Caco-2 (cell line): ENCODE results near the gene PYGO2. TPM values are rescaled to one million over a fixed set of nuclear protein-coding genes. Genes with fewer than 3 reads are reported as not detected.

Experiments used
- Bru-seq: library from RNA; stranded (reverse); fragments of 400-500 nt; gene quantifications from one replicate; lab custom pipeline; 2021; lab: Mats Ljungman, UMichigan
- BruChase-seq, 2 experiments: library from RNA; stranded (reverse); fragments of 400-500 nt; gene quantifications; one replicate each; lab custom pipeline; 2021; lab: Mats Ljungman, UMichigan
- BruUV-seq: library from RNA; stranded (reverse); fragments of 400-500 nt; replicated peaks from 2 replicates; lab custom pipeline; 2021; lab: Mats Ljungman, UMichigan
- CTCF ChIA-PET: fragments of 300-600 bp; sonication (Branson Sonifier 250); formaldehyde crosslinking; loops from one replicate; lab custom pipeline; 2022; ENCODE audit warnings: antibody characterized with exemption; lab: Charles Lee
- POLR2A ChIA-PET: fragments of 300-600 bp; sonication (Branson Sonifier 250); formaldehyde crosslinking; loops from one replicate; lab custom pipeline; 2022; ENCODE audit warnings: antibody characterized with exemption; lab: Charles Lee
- DNase-seq, 2 experiments: peaks; one replicate each; pipeline versions ENCODE4 v3.0.0 to v3.0.0-alpha.2; 2020 to 2022
- H3K27me3 ChIP-seq: replicated peaks from 2 replicates; pipeline ENCODE4 v1.6.0; 2011; ENCODE audit warnings: low read length; ENCODE audit not compliant: control insufficient read depth, insufficient read depth
- H3K36me3 ChIP-seq: 2 replicates; pipeline ENCODE4 v1.5.1; 2011; ENCODE audit warnings: low read length; ENCODE audit not compliant: control insufficient read depth, insufficient read depth
- H3K4me1 ChIP-seq: fragments of 250-450 bp; sonication (Bioruptor Pico); 2 replicates; pipeline ENCODE4 v1.5.1; 2020; ENCODE audit warnings: mild to moderate bottlenecking
- H3K4me3 ChIP-seq: 2 replicates; pipeline ENCODE4 v1.5.1; 2011; ENCODE audit warnings: low read depth, mild to moderate bottlenecking, control low read depth, low read length
- H3K9me3 ChIP-seq: fragments of 250-450 bp; sonication (Bioruptor Pico); 2 replicates; pipeline ENCODE4 v1.5.1; 2020; ENCODE audit warnings: mild to moderate bottlenecking, moderate library complexity
- H3K27ac Mint-ChIP-seq: one replicate; pipeline ENCODE4 v1.8.0; 2022; ENCODE audit warnings: mixed read lengths; ENCODE audit not compliant: unreplicated experiment
- H3K27me3 Mint-ChIP-seq: one replicate; pipeline ENCODE4 v1.8.0; 2022; ENCODE audit warnings: mixed read lengths; ENCODE audit not compliant: insufficient read depth, unreplicated experiment
- H3K36me3 Mint-ChIP-seq: one replicate; pipeline ENCODE4 v1.8.0; 2022; ENCODE audit warnings: mild to moderate bottlenecking, mixed read lengths; ENCODE audit not compliant: insufficient read depth, unreplicated experiment
- H3K4me1 Mint-ChIP-seq: one replicate; pipeline ENCODE4 v1.8.0; 2022; ENCODE audit warnings: low read depth, mixed read lengths; ENCODE audit not compliant: unreplicated experiment
- H3K4me3 Mint-ChIP-seq: one replicate; pipeline ENCODE4 v1.8.0; 2022; ENCODE audit warnings: mild to moderate bottlenecking, moderate library complexity, mixed read lengths; ENCODE audit not compliant: unreplicated experiment
- H3K9me3 Mint-ChIP-seq: one replicate; pipeline ENCODE4 v1.8.0; 2022; ENCODE audit warnings: mixed read lengths; ENCODE audit not compliant: unreplicated experiment
- CTCF ChIP-seq, 2 experiments: fragments of 200-600 bp in 1 of 2; IDR thresholded peaks; 1 replicate in 1 of 2; 2 replicates in 1 of 2; pipeline versions ENCODE4 v1.5.1 to v1.8.0; 2011 to 2022; ENCODE audit warnings: antibody characterized with exemption in 1 of 2, control low read depth in 1 of 2, inconsistent platforms in 1 of 2, low read depth in 1 of 2, low read length in 1 of 2, mild to moderate bottlenecking in 1 of 2, moderate library complexity in 1 of 2; ENCODE audit not compliant: insufficient read depth in 1 of 2, severe bottlenecking in 1 of 2, unreplicated experiment in 1 of 2
- intact Hi-C: fragments of 100-400 bp; cut with micrococcal nuclease; formaldehyde crosslinking; loops from one replicate; pipeline ENCODE4 v1.10.0; 2022; ENCODE audit not compliant: unreplicated experiment
- long read RNA-seq: library from polyadenylated mRNA; stranded (forward); transcript quantifications from one replicate; pipeline ENCODE4 v2.0.0, GENCODE V29; 2022
- total RNA-seq: library from RNA; stranded (reverse); gene quantifications from 2 replicates; pipeline ENCODE4 v1.2.3, GENCODE V29; 2022

Gene PYGO2
- total RNA-seq (34.1 and 34.9 TPM in 2 replicates), Bru-seq, nascent RNA (percentile 85 among the genes with signal in this experiment), BruChase-seq, experiment 1, labeled RNA remaining after a 2-hour chase (percentile 97 among the genes with signal in this experiment), BruChase-seq, experiment 2, labeled RNA remaining after a 6-hour chase (percentile 90 among the genes with signal in this experiment)
- long read RNA-seq, transcript PYGO2-202 (3 exons, 3,146 nt): major isoform, 19 of 31 reads
- long read RNA-seq, partial matches to known transcripts: 1 of 31 reads
- long read RNA-seq, other reads (novel, unspliced or antisense): 10 of 31 reads

- intact Hi-C loops: loop anchor here (1.0 kb wide), 3 partner anchors 11 to 39 kb away; no protein-coding TSS in a partner anchor
- CTCF ChIA-PET: interaction anchor here (0.6 to 1.6 kb wide), 11 partner anchors 9 to 124 kb away, joined by 3 to 17 read pairs (median 6); partner anchors contain the start of genes CKS1B and FLAD1
- peaks cover 14% of the 10 kb centered on the region for H3K4me1 ChIP-seq
- peaks cover 58% of the 10 kb centered on the region for H3K36me3 Mint-ChIP-seq
- BruUV-seq: no TSS peak
- peaks cover 18% of the 10 kb centered on the region for H3K4me1 Mint-ChIP-seq
- peak within 1 kb of the TSS; percentile 88 for H3K4me3 Mint-ChIP-seq
- TF ChIP-seq CTCF (IDR thresholded peaks at IDR 0.05; ENCODE audit: insufficient read depth in 1 of 2, low read depth in 1 of 2, low read length in 1 of 2, severe bottlenecking in 1 of 2, unreplicated experiment in 1 of 2): peak; percentile 23 to 55
- no peaks in the 10 kb centered on the region for H3K27me3 Mint-ChIP-seq
- no peaks in the 10 kb centered on the region for H3K27me3 ChIP-seq
- peak within 1 kb of the TSS; percentile 81 for H3K27ac Mint-ChIP-seq
- no peaks in the 10 kb centered on the region for H3K9me3 ChIP-seq
- peak within 1 kb of the TSS; percentile 95 for H3K4me3 ChIP-seq
- POLR2A ChIA-PET: interaction anchor here (0.5 to 2.1 kb wide), 13 partner anchors 9 to 741 kb away, joined by 3 to 20 read pairs (median 6); partner anchors contain the start of genes CKS1B, FLAD1, LENEP and PMVK
- no peaks in the 10 kb centered on the region for H3K9me3 Mint-ChIP-seq
- peak; percentile 87 to 90 for DNase-seq
- peaks cover 4% of the 10 kb centered on the region for H3K36me3 ChIP-seq
Observed at GRCh38 chr1:154961207-154962155, at the start of gene PYGO2. Gene PYGO2 (minus strand): TSS chr1:154961782. CDS start chr1:154961576, 206 bp downstream.

- Mint-ChIP-seq H3K9me3 (no peaks in the 10 kb centered on the region), H3K4me1 (peaks cover 25% of the 10 kb centered on the region), H3K27ac (no peak overlapping the region), H3K36me3 (peaks cover 41% of the 10 kb centered on the region), H3K27me3 (no peaks in the 10 kb centered on the region), H3K4me3 (no peak overlapping the region)
- Histone ChIP-seq H3K9me3 (no peaks in the 10 kb centered on the region), H3K27me3 (no peaks in the 10 kb centered on the region), H3K4me1 (peaks cover 43% of the 10 kb centered on the region), H3K36me3 (peaks cover 2% of the 10 kb centered on the region), H3K4me3 (no peak overlapping the region)
- intact Hi-C loops: no loop called here
- no TSS peak for BruUV-seq
- TF ChIP-seq CTCF (IDR thresholded peaks at IDR 0.05; ENCODE audit: insufficient read depth in 1 of 2, low read depth in 1 of 2, low read length in 1 of 2, severe bottlenecking in 1 of 2, unreplicated experiment in 1 of 2): no peak
- no peak for DNase-seq
- ChIA-PET POLR2A (no interaction called here), CTCF (no interaction called here)
Observed at GRCh38 chr1:155011004-155011416, 49.4 kb upstream of the PYGO2 start.
